ENCODE measurements around the gene ACACA. TPM values are rescaled to one million over a fixed set of nuclear protein-coding genes. Genes with fewer than 3 reads are reported as not detected.
A peak's percentile ranks its signal among the peaks of the same experiment; 100 is the strongest.
"Not testable (repeated sequence)": the region's sequence is repeated elsewhere in the genome, so short reads cannot be mapped to it uniquely, and the experiment has no call there.

ACACA gene
- total RNA-seq, 2 experiments from 2014 or later: 52.6 to 59.8 TPM

GRCh38 chr17:37360632-37361031 is 46.0 kb downstream of the ACACA start:
- CTCF ChIA-PET: interaction anchor here (1.4 kb wide), 1 partner anchor 13 kb away, joined by 8 read pairs; no protein-coding TSS in a partner anchor
- Mint-ChIP-seq H3K36me3 (ENCODE audit: low read depth) (peaks cover 3% of the 10 kb centered on the region), H3K27me3 (ENCODE audit: low read depth) (no peaks in the 10 kb centered on the region), H3K4me1 (ENCODE audit: low read depth) (peaks cover 21% of the 10 kb centered on the region), H3K4me3 (no peak overlapping the region), H3K9me3 (no peaks in the 10 kb centered on the region), H3K27ac (no peak overlapping the region)
- intact Hi-C loops (cut with micrococcal nuclease): no loop called here
- no peak for DNase-seq

- peak overlapping the region; percentile 76 for H3K27ac Mint-ChIP-seq
- peak overlapping the region; percentile 69 for H3K4me3 Mint-ChIP-seq
- intact Hi-C loops (cut with micrococcal nuclease): loop anchor here (1.0 to 5.0 kb wide), 5 partner anchors 47 to 757 kb away; partner anchors contain the start of genes ACACA, MRM1, SYNRG and TADA2A
- CTCF ChIA-PET: interaction anchor here (0.9 to 1.0 kb wide), 3 partner anchors 13 to 51 kb away, joined by 4 read pairs; no protein-coding TSS in a partner anchor
- H3K4me1 Mint-ChIP-seq (ENCODE audit: low read depth): peaks cover 21% of the 10 kb centered on the region
- H3K27me3 Mint-ChIP-seq (ENCODE audit: low read depth): no peaks in the 10 kb centered on the region
- DNase-seq: no peak
- peaks cover 3% of the 10 kb centered on the region for H3K36me3 Mint-ChIP-seq (ENCODE audit: low read depth)
- H3K9me3 Mint-ChIP-seq: no peaks in the 10 kb centered on the region
Measured at GRCh38 chr17:37359682-37360188, 46.9 kb downstream of the ACACA start.

- Mint-ChIP-seq H3K4me3 (peak overlapping the region; percentile 86), H3K27me3 (ENCODE audit: low read depth) (no peaks in the 10 kb centered on the region)
- intact Hi-C loops (cut with micrococcal nuclease): loop anchor here (1.0 to 5.0 kb wide), 5 partner anchors 47 to 757 kb away; partner anchors contain the start of genes ACACA, MRM1, SYNRG and TADA2A
Measured at GRCh38 chr17:37358830-37359681, 47.6 kb downstream of the ACACA start.

GRCh38 chr17:37358098-37358829 is 48.4 kb downstream of the ACACA start:
- no peaks in the 10 kb centered on the region for H3K27me3 Mint-ChIP-seq (ENCODE audit: low read depth)
- H3K9me3 Mint-ChIP-seq: no peaks in the 10 kb centered on the region

More at GRCh38 chr17:37358830-37359681, 47.6 kb downstream of the ACACA start:
- CTCF ChIA-PET: interaction anchor here (0.9 to 1.0 kb wide), 3 partner anchors 14 to 52 kb away, joined by 4 read pairs; no protein-coding TSS in a partner anchor
- Mint-ChIP-seq H3K9me3 (no peaks in the 10 kb centered on the region), H3K4me1 (ENCODE audit: low read depth) (peaks cover 21% of the 10 kb centered on the region), H3K27ac (peak overlapping the region; percentile 76), H3K36me3 (ENCODE audit: low read depth) (peaks cover 3% of the 10 kb centered on the region)
- DNase-seq: peak; percentile 95

GRCh38 chr17:37356796-37357569 is 49.7 kb downstream of the ACACA start:
- DNase-seq; H3K27me3 Mint-ChIP-seq (ENCODE audit: low read depth): not testable (repeated sequence)

More at GRCh38 chr17:37358098-37358829, 48.4 kb downstream of the ACACA start:
- CTCF ChIA-PET: interaction anchor here (0.6 to 0.9 kb wide), 2 partner anchors 39 to 40 kb away, joined by 3 to 4 read pairs; no protein-coding TSS in a partner anchor
- peak overlapping the region; percentile 86 for H3K4me3 Mint-ChIP-seq
- H3K36me3 Mint-ChIP-seq (ENCODE audit: low read depth): peaks cover 3% of the 10 kb centered on the region
- peak overlapping the region; percentile 25 for H3K27ac Mint-ChIP-seq
- peak; percentile 59 for DNase-seq
- H3K4me1 Mint-ChIP-seq (ENCODE audit: low read depth): peaks cover 21% of the 10 kb centered on the region
- intact Hi-C loops (cut with micrococcal nuclease): loop anchor here (2.0 to 5.0 kb wide), 2 partner anchors 251 to 756 kb away; partner anchors contain the start of genes MRM1 and SYNRG

GRCh38 chr17:37346863-37347402 is 59.7 kb downstream of the ACACA start:
- H3K4me3 Mint-ChIP-seq; H3K9me3 Mint-ChIP-seq; DNase-seq; H3K4me1 Mint-ChIP-seq (ENCODE audit: low read depth); intact Hi-C loops (cut with micrococcal nuclease); H3K27ac Mint-ChIP-seq; CTCF ChIA-PET; H3K27me3 Mint-ChIP-seq (ENCODE audit: low read depth): not testable (repeated sequence)
- H3K36me3 Mint-ChIP-seq (ENCODE audit: low read depth): peaks cover 19% of the 10 kb centered on the region

More at GRCh38 chr17:37356796-37357569, 49.7 kb downstream of the ACACA start:
- not testable (repeated sequence) for H3K36me3 Mint-ChIP-seq (ENCODE audit: low read depth); H3K9me3 Mint-ChIP-seq; H3K27ac Mint-ChIP-seq
- CTCF ChIA-PET: interaction anchor here (1.2 kb wide), 1 partner anchor 16 kb away, joined by 3 read pairs; no protein-coding TSS in a partner anchor
- Mint-ChIP-seq H3K4me3 (peak overlapping the region; percentile 86), H3K4me1 (ENCODE audit: low read depth) (peaks cover 21% of the 10 kb centered on the region)
- intact Hi-C loops (cut with micrococcal nuclease): loop anchor here (5.0 kb wide), 1 partner anchor 755 kb away; the partner anchor contains the start of gene MRM1

- Mint-ChIP-seq H3K27me3 (ENCODE audit: low read depth) (no peaks in the 10 kb centered on the region), H3K27ac (no peak overlapping the region), H3K4me1 (ENCODE audit: low read depth) (peaks cover 2% of the 10 kb centered on the region), H3K9me3 (peaks cover 2% of the 10 kb centered on the region), H3K4me3 (no peak overlapping the region), H3K36me3 (ENCODE audit: low read depth) (peaks cover 22% of the 10 kb centered on the region)
- intact Hi-C loops (cut with micrococcal nuclease): no loop called here
- CTCF ChIA-PET: no interaction called here
- no peak for DNase-seq
Measured at GRCh38 chr17:37344519-37344918, 62.1 kb downstream of the ACACA start.

GRCh38 chr17:37342589-37342988 is 64.0 kb downstream of the ACACA start:
- H3K4me3 Mint-ChIP-seq: no peak overlapping the region
- peaks cover 2% of the 10 kb centered on the region for H3K9me3 Mint-ChIP-seq
- no peaks in the 10 kb centered on the region for H3K27me3 Mint-ChIP-seq (ENCODE audit: low read depth)
- H3K27ac Mint-ChIP-seq: no peak overlapping the region
- peaks cover 2% of the 10 kb centered on the region for H3K4me1 Mint-ChIP-seq (ENCODE audit: low read depth)
- intact Hi-C loops (cut with micrococcal nuclease): no loop called here
- CTCF ChIA-PET: interaction anchor here (0.6 to 0.7 kb wide), 3 partner anchors 13 to 1167 kb away, joined by 3 to 6 read pairs (median 3); no protein-coding TSS in a partner anchor
- DNase-seq: no peak
- peaks cover 26% of the 10 kb centered on the region for H3K36me3 Mint-ChIP-seq (ENCODE audit: low read depth)

GRCh38 chr17:37340804-37341203 is 65.8 kb downstream of the ACACA start:
- no peak for DNase-seq
- Mint-ChIP-seq H3K9me3 (no peaks in the 10 kb centered on the region), H3K4me1 (ENCODE audit: low read depth) (no peaks in the 10 kb centered on the region), H3K36me3 (ENCODE audit: low read depth) (peaks cover 26% of the 10 kb centered on the region), H3K27ac (no peak overlapping the region), H3K4me3 (no peak overlapping the region), H3K27me3 (ENCODE audit: low read depth) (no peaks in the 10 kb centered on the region)
- intact Hi-C loops (cut with micrococcal nuclease): no loop called here
- CTCF ChIA-PET: no interaction called here

GRCh38 chr17:37339321-37339720 is 67.3 kb downstream of the ACACA start:
- DNase-seq: no peak
- Mint-ChIP-seq H3K36me3 (ENCODE audit: low read depth) (peaks cover 19% of the 10 kb centered on the region), H3K9me3 (no peaks in the 10 kb centered on the region), H3K27ac (no peak overlapping the region), H3K27me3 (ENCODE audit: low read depth) (no peaks in the 10 kb centered on the region), H3K4me3 (no peak overlapping the region), H3K4me1 (ENCODE audit: low read depth) (no peaks in the 10 kb centered on the region)
- intact Hi-C loops (cut with micrococcal nuclease): no loop called here
- CTCF ChIA-PET: interaction anchor here (0.6 kb wide), 1 partner anchor 9 kb away, joined by 3 read pairs; no protein-coding TSS in a partner anchor

- H3K4me1 Mint-ChIP-seq (ENCODE audit: low read depth): no peaks in the 10 kb centered on the region
- H3K27me3 Mint-ChIP-seq (ENCODE audit: low read depth): no peaks in the 10 kb centered on the region
- H3K27ac Mint-ChIP-seq: no peak overlapping the region
- intact Hi-C loops (cut with micrococcal nuclease): no loop called here
- no peak for DNase-seq
- peaks cover 19% of the 10 kb centered on the region for H3K36me3 Mint-ChIP-seq (ENCODE audit: low read depth)
- CTCF ChIA-PET: interaction anchor here (0.6 kb wide), 1 partner anchor 9 kb away, joined by 3 read pairs; no protein-coding TSS in a partner anchor
- no peak overlapping the region for H3K4me3 Mint-ChIP-seq
- no peaks in the 10 kb centered on the region for H3K9me3 Mint-ChIP-seq
Measured at GRCh38 chr17:37338847-37339246, 67.8 kb downstream of the ACACA start.

All from activated naive CD4-positive, alpha-beta T cell treated with anti-CD3 and anti-CD28 coated beads for 36 hours (primary cell).